HL-60/S4 treated with phorbol 12-myristate 13-acetate at 8.2 ng/mL for 4 days and 3 days (cell line): ENCODE data around the gene GK.
"Not testable (repeated sequence)": the region's sequence is repeated elsewhere in the genome, so short reads cannot be mapped to it uniquely, and the experiment has no call there.

ENCODE experiments used
- in situ Hi-C: fragments of 300-500 bp; cut with MboI; formaldehyde crosslinking; loops from 2 replicates; pipeline ENCODE4 v1.15.0; 2022; ENCODE audit warnings: low sequenced_read_pairs

Gene GK

GRCh38 chrX:30652527-30653414, 452 bp upstream of the GK start:
- in situ Hi-C loops = no loop called here

GRCh38 chrX:30654386-30654785, 1.2 kb downstream of the GK start:
- in situ Hi-C loops = not testable (repeated sequence)

GRCh38 chrX:30654989-30655607, 1.9 kb downstream of the GK start:
- in situ Hi-C loops = no loop called here

GRCh38 chrX:30655991-30656390, 2.8 kb downstream of the GK start:
- in situ Hi-C loops = no loop called here

GRCh38 chrX:30657196-30658161, 4.3 kb downstream of the GK start:
- in situ Hi-C loops = no loop called here

- in situ Hi-C loops = no loop called here
Measured at GRCh38 chrX:30659421-30659820, 6.2 kb downstream of the GK start.

GRCh38 chrX:30661228-30661627, 8.0 kb downstream of the GK start:
- in situ Hi-C loops = no loop called here

GRCh38 chrX:30663322-30663721, 10.1 kb downstream of the GK start:
- in situ Hi-C loops = no loop called here

- in situ Hi-C loops = no loop called here
Measured at GRCh38 chrX:30665471-30665870, 12.2 kb downstream of the GK start.

- in situ Hi-C loops = no loop called here
Measured at GRCh38 chrX:30666094-30666493, 12.9 kb downstream of the GK start.

- in situ Hi-C loops = no loop called here
Measured at GRCh38 chrX:30668581-30668980, 15.4 kb downstream of the GK start.

- in situ Hi-C loops = not testable (repeated sequence)
Measured at GRCh38 chrX:30671189-30671588, 18.0 kb downstream of the GK start.

GRCh38 chrX:30673127-30673796, 20.0 kb downstream of the GK start:
- in situ Hi-C loops = no loop called here

- in situ Hi-C loops = no loop called here
Measured at GRCh38 chrX:30673884-30674598, 20.8 kb downstream of the GK start.

- in situ Hi-C loops = no loop called here
Measured at GRCh38 chrX:30674799-30675198, 21.6 kb downstream of the GK start.

- in situ Hi-C loops = no loop called here
Measured at GRCh38 chrX:30679369-30679768, 26.1 kb downstream of the GK start.

GRCh38 chrX:30680618-30681017, 27.4 kb downstream of the GK start:
- in situ Hi-C loops = no loop called here

- in situ Hi-C loops = no loop called here
Measured at GRCh38 chrX:30688641-30689040, 35.4 kb downstream of the GK start.

- in situ Hi-C loops = no loop called here
Measured at GRCh38 chrX:30689116-30689515, 35.9 kb downstream of the GK start.

- in situ Hi-C loops = no loop called here
Measured at GRCh38 chrX:30690330-30690729, 37.1 kb downstream of the GK start.
